NCI-H2196 (cell line): ENCODE measurements around the gene RAB20.
"Not testable (repeated sequence)": the region's sequence is repeated elsewhere in the genome, so short reads cannot be mapped to it uniquely, and the experiment has no call there.

Experiments
- DNase-seq: peaks from one replicate; lab custom pipeline; 2025; ENCODE audit not compliant: unreplicated experiment; lab: John Stamatoyannopoulos, UW

The RAB20 gene

DNA sequence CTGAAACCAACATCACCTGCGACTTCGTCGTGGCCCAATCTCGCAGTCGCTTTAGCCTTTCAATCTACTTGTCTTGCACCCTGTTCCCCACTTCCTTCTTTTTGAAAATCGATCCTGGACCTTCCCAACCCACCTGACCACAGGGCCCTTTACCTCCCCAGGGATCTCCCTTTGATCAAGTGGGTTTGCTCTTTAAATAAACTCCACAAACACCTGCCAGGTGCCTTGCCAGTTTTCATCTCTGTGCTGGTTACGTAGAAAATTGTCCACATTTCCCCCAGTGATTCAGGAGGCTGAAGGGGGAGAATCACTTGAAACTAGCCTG, 14.5 kb upstream of the RAB20 start:
- no peak for DNase-seq

DNA sequence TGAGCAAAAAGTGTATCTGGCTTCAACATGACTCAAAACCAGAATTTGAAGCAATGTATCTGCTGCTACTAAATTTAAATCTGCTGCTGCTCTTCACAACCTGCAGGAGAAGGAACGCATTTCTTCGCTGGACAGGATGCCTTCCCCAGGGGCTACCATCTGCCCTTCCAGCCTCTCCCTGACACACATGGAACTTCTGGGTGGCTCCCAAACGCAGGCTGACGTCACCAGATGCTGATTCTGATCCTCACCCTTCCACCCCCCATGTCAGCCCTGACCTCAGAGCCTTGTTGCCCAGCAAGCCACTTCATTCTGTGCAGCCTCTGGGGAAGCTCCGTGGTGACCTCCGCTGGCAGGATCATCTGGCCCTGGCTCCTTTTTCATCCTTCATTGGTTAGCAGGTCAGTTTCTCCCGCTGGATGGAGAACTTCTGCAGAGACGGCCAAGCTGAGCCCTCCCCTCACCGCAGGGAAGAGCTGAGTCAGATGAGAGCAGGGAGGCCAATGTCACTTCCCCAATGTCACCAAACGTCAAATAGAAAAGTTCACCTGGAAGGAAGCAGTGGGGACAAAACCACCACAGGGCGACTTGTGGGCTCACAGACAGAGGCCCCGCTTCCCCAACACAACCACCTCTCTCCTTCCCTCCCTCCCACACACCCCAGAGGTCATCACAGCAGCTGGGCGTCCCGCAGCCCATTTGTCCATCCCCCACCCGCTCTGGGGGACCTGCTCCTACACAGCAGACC, 14.0 kb upstream of the RAB20 start:
- peak; percentile 40 for DNase-seq

DNA sequence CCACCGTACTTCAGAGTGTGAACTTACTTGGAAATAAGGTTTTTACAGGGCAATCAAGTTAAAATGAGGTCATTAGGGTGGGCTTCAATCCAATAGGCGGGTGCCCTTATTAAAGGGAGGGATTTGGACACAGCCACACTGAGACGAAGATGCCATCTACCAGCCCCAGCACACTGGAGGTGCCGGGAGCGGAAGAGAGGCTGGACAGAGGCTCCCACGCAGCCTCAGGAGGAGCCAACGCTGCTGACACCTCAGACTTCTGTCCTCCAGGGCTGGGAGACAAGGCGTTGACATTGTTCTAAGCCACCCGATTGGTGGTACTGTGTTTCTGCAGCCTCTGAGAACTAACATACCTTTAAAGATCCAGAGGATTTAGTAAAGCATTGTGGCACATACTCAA, 12.6 kb upstream of the RAB20 start:
- no peak for DNase-seq

DNA sequence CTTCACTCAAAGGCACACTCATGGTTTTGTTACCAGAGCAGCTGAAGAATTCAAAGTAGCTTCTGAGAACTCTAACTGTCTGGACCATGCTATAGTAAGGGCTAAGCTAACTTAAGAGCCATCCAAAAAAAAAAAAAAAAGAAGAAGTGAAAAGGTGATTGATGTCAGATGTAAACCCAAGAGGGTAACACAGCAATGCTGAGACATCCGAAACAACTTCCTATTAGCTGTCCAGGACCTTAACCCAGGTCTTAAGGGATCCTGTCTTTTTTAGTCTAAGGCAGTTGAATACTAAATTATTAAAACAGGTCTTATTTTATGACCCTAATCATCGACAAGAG, 11.2 kb upstream of the RAB20 start:
- DNase-seq = no peak

DNA sequence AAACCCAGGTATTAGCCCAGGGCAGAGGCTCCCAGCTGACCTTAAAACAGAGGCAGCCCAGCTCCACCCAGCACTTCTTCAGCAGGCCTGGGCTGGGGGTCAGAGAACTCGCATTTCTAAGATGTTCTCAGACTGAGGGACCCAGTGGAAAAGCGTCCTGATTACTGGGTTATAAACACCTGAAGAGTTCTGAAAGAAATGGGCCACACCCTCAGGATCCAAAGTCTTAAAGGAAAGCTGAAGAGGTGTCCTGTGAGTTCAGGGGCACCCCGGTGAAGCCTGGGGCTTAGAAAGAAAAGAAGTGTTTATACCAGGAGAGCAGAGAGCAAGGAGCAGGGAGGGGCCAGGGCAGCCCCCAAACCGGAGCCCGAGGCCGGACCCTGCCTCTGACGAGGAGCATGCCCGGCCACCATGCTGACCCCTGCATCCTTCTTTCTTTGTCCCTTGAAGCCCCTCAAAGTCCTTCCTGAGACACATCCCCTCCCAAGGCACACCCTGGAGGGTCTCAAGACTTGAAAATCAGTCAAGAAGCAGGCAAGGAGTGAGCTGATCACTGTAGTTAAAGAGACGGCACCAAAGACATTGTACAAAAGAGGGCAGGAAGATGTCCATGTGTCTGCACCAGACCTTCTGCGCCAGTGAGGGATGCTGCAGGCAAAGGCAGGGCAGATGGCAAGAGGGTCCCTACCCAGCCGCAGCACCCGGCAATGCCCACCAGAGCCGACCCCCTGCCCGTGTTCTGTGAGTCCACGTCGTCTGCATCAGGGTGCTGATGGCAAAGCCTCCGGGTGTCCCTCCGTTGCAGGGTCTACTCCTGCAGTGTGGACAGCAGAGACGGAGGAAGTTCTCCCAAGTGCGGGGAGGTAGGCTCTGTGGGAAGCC, 10.6 kb upstream of the RAB20 start:
- DNase-seq = no peak

DNA sequence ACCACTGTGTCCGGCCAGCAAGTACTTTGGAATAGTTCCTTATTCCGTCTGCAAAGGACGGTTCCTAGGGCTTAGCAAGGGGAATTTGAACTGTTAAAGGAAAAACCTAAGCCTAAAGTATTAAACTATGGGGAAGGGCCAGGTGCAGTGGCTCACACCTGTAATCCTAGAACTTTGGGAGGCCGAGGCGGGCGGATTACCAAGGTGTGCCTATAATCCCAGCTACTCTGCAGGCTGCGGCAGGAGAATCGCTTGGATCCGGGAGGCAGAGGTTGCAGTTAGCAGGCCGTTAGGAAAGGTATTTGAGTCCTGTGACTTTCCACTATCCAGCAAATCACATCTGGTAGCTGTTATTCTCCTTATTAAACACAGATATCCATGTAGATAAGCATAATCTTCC, 9.4 kb upstream of the RAB20 start:
- no peak for DNase-seq

DNA sequence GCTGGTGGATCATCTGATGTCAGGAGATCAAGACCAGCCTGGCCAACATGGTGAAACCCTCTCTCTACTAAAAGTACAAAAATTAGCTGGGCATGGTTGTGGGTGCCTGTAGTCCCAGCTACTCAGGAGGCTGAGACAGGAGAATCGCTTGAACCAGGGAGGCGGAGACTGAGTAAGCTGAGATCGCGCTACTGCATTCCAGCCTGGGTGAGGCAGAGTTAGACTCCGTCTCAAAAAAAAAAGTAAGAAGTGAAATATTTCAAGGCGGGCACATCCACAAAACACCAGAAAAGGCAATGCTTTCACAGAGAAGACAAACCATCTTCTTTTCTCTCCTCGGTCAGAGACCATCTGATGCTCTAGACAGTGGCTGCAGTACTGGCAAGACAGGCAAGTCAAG, 8.4 kb upstream of the RAB20 start:
- not testable (repeated sequence) for DNase-seq

DNA sequence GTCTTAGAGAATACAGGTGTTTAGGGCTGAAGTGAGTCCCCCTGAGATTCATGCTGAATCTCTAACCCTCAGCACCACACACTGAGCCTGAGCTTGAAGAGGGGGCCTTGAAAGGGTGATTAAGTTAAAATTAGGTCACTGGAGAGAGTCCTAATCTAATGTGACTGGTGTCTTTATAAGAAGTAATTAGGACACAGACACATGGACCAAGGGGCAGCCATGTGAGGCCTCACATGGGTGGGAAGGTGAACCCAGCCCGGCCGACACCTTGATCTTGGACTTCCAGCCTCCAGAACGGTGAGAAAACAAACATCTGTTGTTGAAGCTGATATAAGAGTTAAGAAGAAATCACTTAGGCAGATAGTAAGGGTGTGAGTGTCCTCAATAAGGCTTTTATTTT, 7.1 kb upstream of the RAB20 start:
- no peak for DNase-seq

DNA sequence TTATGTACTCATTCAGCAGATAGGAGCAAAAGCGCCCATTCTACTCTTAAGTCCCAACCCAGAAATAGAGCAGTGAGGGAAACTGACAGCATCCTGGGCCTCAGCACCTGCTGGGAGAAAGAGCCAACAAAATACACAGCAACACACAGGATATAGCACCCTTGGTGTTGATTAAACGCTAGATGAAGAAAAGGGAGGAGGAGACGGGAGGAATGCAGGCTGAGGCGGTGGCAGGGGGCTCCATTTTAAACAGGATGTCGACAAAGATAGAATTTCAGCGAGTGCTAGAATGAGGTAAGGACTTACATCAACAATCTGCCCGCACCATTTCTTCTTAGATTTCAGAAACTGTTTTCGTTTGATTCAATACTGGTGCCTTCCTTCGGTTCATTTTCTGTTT, 4.6 kb upstream of the RAB20 start:
- no peak for DNase-seq

DNA sequence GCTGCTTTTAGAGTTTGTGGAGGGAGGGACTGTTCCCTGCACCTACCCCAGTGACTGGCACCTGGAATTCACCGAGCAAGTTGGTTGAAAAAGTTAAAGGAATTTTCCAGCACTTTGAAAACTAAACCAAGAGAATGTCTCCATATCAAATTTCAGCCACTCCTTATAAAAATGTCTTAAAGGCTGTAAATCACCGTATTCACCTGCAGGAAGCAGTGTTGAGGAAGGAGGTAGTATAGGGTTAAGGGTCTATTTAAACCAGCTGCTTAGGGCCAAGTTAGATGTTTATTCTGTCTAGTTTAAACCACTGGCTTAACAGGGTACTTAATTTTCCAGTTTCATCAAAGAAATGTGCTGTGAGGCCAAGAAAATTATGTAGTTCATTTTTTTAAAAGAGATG, 3.8 kb upstream of the RAB20 start:
- DNase-seq = no peak

DNA sequence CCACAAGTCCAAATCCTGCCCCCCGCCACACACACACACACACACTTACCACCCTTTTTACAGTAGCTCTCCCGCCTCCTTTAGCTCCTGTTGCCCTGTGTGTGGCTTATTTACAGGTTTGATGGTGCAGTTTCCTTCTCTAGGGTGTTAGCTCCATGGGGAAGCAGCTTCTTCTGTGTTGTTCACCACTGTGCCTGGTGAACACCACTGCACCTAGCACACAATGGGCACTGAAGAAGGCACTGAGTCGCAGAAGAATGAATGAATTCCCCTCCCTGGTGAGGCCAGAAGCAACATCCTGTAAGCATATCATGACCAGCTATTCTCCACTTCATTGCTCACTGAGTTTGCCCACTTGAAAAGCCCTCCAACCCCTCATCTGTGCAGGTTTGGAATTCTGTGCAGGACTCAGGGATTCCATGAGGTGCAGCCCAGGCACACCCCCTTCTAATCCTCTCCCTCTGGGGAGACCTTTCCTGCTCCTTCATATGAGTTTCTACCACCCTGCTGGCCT, 3.0 kb upstream of the RAB20 start:
- no peak for DNase-seq

DNA sequence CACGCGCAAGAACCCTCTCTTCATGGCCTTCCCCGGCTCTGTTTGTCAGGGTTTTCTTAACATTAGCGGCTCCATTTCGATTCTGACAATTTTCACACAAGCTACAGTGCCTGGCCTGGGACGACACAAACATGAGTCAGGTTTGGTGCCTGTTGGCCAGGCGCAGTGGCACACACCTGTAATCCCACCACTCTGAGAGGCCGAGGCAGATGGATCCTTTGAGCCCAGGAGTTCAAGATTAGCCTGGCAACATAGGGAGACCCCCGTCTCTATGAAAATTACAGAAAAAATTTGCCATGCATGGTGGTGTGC, 1.9 kb upstream of the RAB20 start:
- no peak for DNase-seq

DNA sequence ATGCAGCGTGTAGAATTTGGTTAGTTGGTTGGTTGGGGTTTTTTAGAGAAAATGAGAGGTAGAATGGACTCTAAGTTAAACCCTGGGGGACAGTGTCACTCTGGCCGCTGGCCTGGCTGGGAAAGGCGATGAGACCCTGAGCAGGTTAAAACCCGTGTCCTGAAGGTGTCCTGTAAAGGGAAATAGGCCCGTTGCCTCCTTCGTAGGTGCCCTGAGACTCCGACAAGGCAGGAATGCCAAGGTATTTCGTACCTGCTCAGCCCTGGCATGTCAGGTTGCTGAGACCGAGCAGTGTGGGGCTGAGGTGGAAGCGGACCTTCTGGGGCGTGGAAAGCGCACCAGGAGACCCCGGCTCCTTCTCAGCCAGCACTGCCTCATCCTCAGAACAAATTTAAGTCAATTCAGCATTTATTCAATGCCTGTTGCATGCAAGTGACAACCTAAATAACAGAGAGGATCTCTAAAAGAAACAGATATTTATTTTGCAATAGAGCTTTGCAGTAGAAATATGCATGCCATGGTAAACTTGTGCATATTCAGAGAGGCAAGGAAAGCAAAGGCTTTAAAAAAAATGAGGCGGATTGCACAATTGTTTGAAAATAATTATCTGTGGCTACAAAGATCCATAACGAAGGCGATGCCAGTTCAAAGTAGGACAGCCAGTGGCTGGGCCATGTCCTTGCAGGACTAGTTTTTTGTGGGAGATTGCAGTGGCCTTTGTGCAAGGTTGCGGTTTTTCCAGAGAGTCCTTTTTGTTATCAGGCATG, 1.4 kb upstream of the RAB20 start:
- DNase-seq = no peak

DNA sequence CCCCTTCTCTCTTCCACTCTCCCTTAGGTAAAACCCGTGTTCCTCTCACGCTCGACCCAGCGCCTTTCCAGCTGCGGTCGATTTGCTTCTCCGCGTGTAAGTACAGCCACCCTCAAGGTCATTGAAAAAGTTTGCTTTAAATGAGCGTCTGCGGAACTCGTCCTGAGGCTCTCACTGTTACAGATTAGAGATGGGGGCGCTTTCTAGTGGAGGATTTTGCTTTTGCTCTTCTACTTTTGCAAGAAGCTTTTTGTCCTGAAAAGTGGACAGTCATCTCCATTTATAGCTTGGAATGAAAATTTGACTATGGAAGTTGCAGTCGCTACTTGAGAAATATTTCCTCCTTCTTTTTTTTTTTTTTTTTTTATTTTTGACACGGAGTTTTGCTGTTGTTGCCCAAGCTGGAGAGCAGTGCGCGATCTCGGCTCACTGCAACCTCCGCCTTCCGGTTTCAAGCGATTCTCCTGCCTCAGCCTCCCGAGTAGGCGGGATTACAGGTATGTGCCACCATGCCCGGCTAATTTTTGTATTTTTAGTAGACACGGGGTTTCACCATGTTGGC, 595 bp upstream of the RAB20 start:
- DNase-seq = no peak

DNA sequence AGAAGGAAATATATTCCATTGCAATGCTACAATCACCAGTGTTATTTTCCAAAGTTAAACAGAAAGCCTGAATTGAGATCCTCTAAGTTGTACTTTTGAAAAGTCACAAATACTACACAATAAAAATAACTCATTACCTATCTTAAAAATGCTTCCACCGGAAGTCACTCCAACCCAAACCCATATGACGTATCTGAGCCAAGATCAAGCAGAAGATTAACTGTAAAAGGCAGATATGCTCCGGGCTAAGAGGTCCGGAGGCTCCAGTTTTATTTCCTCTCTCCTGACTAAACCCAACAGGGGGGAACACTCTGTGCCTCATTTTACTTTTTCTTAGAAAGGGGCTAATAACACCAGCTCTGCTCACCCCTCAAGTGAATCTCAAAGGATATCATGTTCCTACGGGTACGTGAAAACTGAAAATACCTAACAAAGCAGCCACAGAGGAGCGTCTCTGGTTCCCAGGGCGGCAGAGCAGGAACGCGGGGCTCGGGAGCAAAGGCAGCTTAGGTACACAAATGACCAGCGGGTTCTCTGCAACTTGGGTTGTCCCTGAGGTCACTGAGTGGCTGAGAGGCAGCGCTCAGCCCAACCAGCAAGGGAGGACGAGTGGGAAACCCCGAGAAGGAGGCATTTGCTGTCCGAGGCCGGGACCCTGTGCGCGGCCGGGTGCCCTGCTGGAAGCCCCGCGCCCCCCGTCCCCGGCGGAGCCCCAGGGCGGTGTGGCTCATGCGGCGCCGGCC, 750 bp downstream of the RAB20 start:
- DNase-seq = no peak

DNA sequence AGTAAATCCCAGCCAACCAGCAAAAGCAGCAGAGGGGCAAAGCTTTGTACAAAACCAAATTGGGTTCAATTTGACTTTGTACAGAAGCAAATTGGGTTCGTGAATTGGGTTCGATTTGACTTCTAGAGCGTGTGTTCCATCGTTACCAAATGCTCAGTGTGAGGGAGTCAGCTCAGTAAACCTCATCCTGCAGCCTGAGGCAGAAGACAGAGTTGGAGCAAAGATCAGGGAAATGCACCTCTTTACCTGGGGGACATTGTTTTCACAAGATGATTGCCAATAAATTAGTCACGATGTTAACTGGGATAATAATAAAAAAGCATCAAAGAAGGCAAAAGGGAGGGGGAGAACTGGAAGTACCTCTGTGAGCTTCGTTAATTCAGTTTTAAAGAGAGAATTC, 1.5 kb downstream of the RAB20 start:
- DNase-seq = no peak

DNA sequence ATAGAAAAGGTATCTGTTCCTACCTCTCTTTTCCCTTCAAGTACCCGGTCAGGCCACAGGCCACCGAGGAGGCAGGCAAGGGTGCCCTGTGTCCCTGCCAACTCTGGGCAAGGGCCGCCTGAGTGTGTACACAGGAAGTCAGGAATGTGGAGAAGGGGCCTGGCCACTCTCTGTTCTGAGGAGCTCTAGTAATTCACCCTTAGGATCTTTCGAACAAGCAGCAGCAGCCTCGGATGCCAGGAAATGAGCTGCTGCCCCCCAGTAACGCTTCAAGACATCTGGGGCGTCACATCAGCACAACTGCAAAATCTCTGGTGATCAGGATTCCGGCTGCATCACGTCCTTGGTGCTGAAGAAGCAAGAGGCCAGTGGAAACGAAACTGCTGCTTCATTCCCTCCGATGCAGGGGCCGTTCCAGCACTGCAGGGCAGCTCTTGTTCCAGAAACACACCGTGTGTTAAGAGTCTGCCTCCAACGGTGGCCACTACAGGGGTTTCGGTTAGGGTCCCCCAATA, 2.0 kb downstream of the RAB20 start:
- DNase-seq = peak; percentile 4

DNA sequence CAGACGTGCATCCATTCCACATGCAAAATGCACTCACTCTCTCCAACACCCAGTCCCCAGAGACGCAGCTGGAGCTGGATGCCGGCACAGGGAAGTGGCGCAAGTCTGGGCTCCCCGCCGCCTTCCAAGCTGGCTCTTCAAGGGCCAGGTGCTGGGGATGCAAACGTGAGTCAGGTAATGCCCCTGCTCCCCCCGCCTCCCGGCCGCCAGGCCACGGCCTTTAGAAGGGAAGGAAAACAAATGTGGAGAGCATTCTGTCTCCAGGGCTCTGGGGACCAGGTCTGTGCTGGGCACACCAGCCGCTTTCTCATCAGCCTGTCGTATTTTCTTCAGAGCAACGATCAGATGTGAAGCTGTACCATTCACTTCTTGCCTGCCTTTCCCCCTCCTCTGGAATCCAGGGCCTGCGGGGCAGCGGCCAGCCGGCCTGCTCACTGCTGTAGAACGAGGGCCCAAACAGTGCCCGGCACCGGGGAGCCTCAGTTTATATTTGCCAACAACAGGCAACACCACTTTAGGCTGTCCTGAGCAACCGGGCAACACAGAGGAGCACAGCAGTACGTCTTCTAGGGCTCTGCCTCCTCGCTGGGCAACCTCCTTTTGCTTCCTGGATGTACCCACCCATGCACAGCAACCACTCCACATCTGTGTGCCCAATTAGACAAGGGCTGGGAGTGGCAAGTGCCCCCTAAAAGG, 3.8 kb downstream of the RAB20 start:
- DNase-seq = peak; percentile 14

DNA sequence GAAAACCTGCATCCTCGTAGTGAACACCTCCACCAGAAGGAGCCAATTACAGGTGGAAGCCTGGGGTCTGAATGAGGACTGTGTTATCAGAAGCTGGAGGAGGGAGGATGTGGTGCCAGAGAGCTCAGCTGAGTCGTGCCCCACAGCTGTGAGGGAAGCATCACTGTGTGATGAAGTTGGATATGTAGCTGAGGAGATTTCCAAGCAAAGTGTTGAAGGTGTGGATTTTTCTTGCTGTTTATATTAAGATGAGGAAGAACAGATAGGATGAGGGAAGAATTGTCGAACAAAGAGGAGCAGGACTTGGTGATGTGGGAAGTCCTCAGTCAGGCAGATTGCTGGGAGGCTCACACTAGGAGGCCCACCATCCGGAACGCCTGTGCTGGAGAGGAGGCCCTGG, 4.4 kb downstream of the RAB20 start:
- DNase-seq = no peak

DNA sequence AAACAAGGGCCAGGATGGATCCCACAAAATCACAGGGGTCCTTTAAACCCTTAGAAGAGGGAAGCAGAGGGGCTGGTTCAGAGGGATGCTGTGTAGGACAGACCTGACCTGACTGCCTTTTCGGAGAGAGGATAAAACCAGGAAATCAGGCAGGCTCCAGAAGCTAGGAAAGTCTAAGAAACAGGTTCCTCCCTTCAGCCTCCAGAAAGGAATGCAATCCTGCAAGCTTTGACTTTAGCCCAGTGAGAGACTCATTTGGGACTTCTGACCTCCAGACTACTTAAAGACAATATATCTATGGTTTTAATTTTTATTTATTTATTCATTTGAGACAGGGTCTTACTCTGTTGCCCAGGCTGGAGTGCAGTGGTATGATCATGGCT, 5.3 kb downstream of the RAB20 start:
- no peak for DNase-seq
